Measurements from ENCODE around the gene NKX6-2.

Gene NKX6-2

DNA sequence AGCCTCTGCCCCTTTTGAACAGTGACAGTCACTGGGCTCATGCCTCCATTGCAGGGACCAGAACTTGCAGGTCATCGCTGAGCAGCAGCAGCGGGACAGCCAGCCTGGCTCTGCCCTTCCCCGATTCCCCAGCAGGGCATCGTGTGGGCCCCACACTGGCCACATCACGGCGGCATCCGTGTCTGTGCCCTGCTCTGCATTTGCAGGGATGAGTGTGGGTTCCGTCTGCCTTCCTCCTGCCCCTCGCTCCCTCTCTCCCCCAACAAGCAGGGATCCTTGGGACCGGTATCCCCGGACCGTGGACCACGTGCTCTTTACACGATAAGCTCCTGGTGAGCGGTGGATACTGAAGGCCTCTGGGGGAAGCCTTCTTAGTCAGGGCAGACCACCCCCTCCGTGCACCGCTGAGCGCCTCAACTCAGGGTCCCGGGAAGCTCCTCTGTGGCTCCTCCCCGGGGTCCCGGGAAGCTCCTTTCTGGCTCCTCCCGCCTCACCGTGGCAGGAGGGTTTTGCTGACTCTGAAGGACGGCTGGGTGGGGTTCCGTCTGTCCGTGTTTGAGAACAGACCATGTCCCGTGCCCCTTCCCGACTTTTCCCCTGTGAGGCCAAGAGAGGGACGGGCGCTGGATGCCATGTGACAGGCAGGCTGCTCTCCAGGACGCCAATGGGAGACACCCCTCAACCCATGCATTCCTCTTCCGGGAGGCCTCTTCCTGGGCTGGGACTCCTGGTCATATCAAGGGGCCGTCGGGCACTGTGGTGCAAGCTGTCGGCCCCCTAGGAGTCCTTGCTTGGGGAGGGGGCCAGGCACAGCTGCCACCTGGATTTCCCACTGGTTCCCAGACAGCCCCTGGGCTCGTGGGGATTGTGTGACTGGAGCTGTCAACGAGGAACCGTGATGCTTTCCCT is 23.5 kb upstream of the NKX6-2 start:
- ChIA-PET POLR2A (no interaction called here), CTCF (no interaction called here)
- no peak for TF ChIP-seq TARDBP (IDR thresholded peaks at IDR 0.05)
- no peak for TF ChIP-seq SP1 (IDR thresholded peaks at IDR 0.05)
- TF ChIP-seq ZNF384 (IDR thresholded peaks at IDR 0.05): no peak
- TF ChIP-seq FOXK2 (IDR thresholded peaks at IDR 0.05): no peak
- DNase-seq (ENCODE audit: extremely low spot score): no peak

DNA sequence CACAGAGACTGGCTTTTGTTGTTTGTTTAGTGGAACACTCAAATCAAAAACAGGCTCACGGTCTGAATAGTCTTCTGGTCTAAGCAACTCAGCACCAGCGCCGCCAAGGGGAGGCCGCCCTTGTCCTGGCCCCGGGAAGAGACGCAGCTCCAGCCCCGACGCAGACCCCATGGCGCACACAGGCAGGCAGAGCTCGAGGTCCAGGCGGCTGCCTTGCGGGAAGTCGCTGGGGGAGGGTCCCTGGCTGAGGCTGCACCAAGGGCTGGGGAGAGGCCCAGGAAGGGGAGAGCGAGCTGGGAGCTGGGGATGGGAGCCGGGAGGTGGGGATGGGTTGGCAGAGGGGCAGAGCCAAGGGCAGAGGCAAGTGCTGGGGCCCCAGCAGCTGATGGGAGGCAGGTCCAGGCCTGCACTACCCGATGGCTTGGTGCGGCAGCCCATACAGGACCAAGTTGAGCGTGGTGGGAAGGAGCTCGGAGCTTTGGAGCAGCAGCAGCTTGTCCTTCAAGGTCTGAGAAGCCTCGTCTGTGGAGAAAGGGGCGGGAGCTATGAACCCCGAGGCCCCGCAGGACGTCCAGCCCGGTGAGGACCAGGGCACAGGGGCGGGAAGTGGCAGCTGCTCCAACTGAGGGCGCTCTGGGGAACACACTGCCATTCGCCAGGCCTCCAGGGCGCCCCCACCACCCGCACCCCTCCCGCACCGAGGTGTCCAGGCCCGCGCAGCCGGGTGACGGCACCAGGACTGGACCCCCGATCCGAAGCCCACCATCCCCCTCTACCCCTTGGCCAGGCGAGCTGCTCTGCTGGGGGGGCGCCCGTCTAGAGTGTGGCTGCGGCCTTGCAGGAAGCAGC is 22.7 kb upstream of the NKX6-2 start:
- no peak for DNase-seq (ENCODE audit: extremely low spot score)
- POLR2A ChIA-PET: no interaction called here
- CTCF ChIA-PET: no interaction called here
- TF ChIP-seq FOXM1 (IDR thresholded peaks at IDR 0.05; ENCODE audit: borderline replicate concordance): no peak
- no peak for TF ChIP-seq FOXK2 (IDR thresholded peaks at IDR 0.05)
- no peak for TF ChIP-seq FOXA1 (IDR thresholded peaks at IDR 0.05)
- no peak for TF ChIP-seq LEF1 (IDR thresholded peaks at IDR 0.05; ENCODE audit: borderline replicate concordance)
- no peak for TF ChIP-seq ZNF384 (IDR thresholded peaks at IDR 0.05)
- no peak for TF ChIP-seq NFRKB (IDR thresholded peaks at IDR 0.05)
- TF ChIP-seq ARNT (IDR thresholded peaks at IDR 0.05): no peak
- TF ChIP-seq, protein P1, sequence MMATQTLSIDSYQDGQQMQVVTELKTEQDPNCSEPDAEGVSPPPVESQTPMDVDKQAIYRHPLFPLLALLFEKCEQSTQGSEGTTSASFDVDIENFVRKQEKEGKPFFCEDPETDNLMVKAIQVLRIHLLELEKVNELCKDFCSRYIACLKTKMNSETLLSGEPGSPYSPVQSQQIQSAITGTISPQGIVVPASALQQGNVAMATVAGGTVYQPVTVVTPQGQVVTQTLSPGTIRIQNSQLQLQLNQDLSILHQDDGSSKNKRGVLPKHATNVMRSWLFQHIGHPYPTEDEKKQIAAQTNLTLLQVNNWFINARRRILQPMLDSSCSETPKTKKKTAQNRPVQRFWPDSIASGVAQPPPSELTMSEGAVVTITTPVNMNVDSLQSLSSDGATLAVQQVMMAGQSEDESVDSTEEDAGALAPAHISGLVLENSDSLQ (IDR thresholded peaks at IDR 0.05): no peak

DNA sequence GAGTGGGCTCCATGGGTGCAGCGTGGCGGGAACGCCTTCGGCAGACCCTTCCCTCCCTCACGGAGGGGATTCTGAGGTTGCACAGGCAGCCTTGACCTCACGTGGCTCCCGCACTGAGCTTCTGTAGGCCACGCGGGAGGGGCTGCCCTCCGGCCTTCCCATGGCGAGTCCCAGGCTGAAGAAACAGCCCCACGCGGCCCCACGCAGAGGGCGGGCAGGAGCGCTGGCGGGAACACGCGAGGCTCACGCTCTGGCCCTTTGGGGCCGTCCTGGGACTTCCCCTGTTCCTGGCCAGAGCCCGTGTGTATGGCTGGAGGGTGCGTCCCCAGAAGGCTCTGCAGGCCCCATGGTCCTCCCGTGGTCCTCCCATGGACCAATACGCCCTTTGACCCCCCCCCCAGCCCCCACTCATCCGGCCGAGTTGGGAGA is 21.7 kb upstream of the NKX6-2 start:
- no peak for DNase-seq (ENCODE audit: extremely low spot score)
- ChIA-PET CTCF (no interaction called here), POLR2A (no interaction called here)
- TF ChIP-seq SP1 (IDR thresholded peaks at IDR 0.05) (no peak), TARDBP (IDR thresholded peaks at IDR 0.05) (no peak), ARNT (IDR thresholded peaks at IDR 0.05) (no peak), FOXM1 (IDR thresholded peaks at IDR 0.05; ENCODE audit: borderline replicate concordance) (no peak), BHLHE40 (IDR thresholded peaks at IDR 0.05; ENCODE audit: borderline replicate concordance) (no peak), ELF4 (IDR thresholded peaks at IDR 0.05) (no peak), HDGF (IDR thresholded peaks at IDR 0.05; ENCODE audit: borderline replicate concordance) (no peak), CTBP1 (IDR thresholded peaks at IDR 0.05; ENCODE audit: borderline replicate concordance) (no peak), LEF1 (IDR thresholded peaks at IDR 0.05; ENCODE audit: borderline replicate concordance) (no peak), FOXK2 (IDR thresholded peaks at IDR 0.05) (no peak), NFRKB (IDR thresholded peaks at IDR 0.05) (no peak), L3MBTL2 (conservative IDR thresholded peaks at IDR 0.05) (no peak), ZNF384 (IDR thresholded peaks at IDR 0.05) (no peak), FOXA1 (IDR thresholded peaks at IDR 0.05) (no peak), SUZ12 (IDR thresholded peaks at IDR 0.05) (no peak)
- TF ChIP-seq, protein P1 (IDR thresholded peaks at IDR 0.05): no peak

DNA sequence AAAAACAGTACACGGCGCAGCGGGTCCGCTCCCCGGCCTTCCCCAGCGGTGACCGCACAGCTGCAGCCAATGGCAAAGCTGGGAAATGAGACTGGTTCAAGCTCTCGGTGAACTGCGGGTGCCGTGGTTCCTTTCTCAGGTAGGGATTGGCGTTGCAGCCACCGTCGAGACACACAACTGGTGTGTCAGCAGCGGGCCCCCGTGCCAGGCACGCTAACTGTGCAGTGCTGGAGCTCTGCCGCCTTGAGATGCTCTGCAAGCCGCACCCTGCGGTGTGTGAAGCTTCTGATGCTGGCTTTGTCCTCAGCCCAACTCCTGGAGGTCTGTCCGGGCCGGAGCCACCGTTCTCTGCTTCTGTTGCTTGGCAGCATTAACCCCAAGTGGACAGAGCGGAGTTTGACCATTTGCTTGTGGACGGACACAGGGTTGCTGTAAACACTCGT is 20.6 kb upstream of the NKX6-2 start:
- POLR2A ChIA-PET: no interaction called here
- CTCF ChIA-PET: no interaction called here
- TF ChIP-seq FOXM1 (IDR thresholded peaks at IDR 0.05; ENCODE audit: borderline replicate concordance) (no peak), LEF1 (IDR thresholded peaks at IDR 0.05; ENCODE audit: borderline replicate concordance) (no peak), FOXK2 (IDR thresholded peaks at IDR 0.05) (no peak), L3MBTL2 (conservative IDR thresholded peaks at IDR 0.05) (no peak), ELF4 (IDR thresholded peaks at IDR 0.05) (no peak), SUZ12 (IDR thresholded peaks at IDR 0.05) (no peak), HDGF (IDR thresholded peaks at IDR 0.05; ENCODE audit: borderline replicate concordance) (no peak), NFRKB (IDR thresholded peaks at IDR 0.05) (no peak), ZNF384 (IDR thresholded peaks at IDR 0.05) (no peak), SP1 (IDR thresholded peaks at IDR 0.05) (no peak), FOXA1 (IDR thresholded peaks at IDR 0.05) (no peak), ARNT (IDR thresholded peaks at IDR 0.05) (no peak)
- TF ChIP-seq, protein P1 (IDR thresholded peaks at IDR 0.05): no peak
- DNase-seq (ENCODE audit: extremely low spot score): no peak

DNA sequence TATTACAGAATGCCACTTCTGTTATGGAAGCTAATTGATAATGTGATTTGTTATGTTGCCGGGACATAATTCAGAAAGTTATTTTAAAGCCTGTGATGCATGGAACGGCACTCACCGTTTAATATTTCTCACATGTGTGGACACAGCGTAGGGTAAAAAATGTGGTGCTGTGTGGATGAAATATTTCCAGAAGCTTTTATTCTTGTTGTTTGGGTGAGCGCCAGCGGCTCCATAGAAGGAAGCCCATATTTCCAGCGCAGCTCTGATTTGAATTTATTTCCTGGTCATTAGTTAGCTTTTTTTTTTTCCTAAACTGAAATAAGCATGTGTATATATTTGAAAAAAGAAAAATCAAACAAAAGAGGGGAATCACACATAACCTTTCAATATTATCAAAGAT is 20.2 kb upstream of the NKX6-2 start:
- no peak for DNase-seq (ENCODE audit: extremely low spot score)
- TF ChIP-seq ZNF384 (IDR thresholded peaks at IDR 0.05) (no peak), FOXA1 (IDR thresholded peaks at IDR 0.05) (no peak), LEF1 (IDR thresholded peaks at IDR 0.05; ENCODE audit: borderline replicate concordance) (no peak), L3MBTL2 (conservative IDR thresholded peaks at IDR 0.05) (no peak), FOXK2 (IDR thresholded peaks at IDR 0.05) (no peak), NFRKB (IDR thresholded peaks at IDR 0.05) (no peak), BHLHE40 (IDR thresholded peaks at IDR 0.05; ENCODE audit: borderline replicate concordance) (no peak)
- POLR2A ChIA-PET: no interaction called here
- CTCF ChIA-PET: interaction anchor here (0.7 kb wide), 1 partner anchor 16 kb away, joined by 3 read pairs; no protein-coding TSS in a partner anchor

DNA sequence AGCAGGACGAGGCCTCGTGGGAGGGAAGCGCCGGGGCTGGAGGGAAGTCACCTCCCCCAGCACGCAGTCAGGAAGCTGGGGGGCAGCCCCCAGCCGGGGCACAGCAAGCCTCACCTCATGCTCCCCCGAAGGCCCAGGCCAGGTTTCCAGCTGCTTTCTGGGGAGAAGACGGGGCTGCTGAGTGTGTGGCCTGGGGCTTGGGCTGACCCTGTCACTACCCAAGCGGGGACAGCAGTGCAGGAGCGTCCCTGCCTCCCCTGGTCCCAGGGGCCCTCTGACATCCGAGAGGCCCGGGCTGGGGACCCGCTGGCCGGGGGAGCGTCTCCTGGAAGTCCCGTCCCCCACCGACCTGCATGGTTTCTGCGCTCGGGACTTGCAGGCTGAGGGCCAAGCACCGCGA is 19.7 kb upstream of the NKX6-2 start:
- ChIA-PET POLR2A (no interaction called here), CTCF (interaction anchor here (0.7 kb wide), 1 partner anchor 15 kb away, joined by 3 read pairs; no protein-coding TSS in a partner anchor)
- DNase-seq (ENCODE audit: extremely low spot score): no peak
- TF ChIP-seq FOXK2 (IDR thresholded peaks at IDR 0.05): no peak
- TF ChIP-seq FOXM1 (IDR thresholded peaks at IDR 0.05; ENCODE audit: borderline replicate concordance): no peak
- TF ChIP-seq, protein P1 (IDR thresholded peaks at IDR 0.05): no peak
- no peak for TF ChIP-seq ARNT (IDR thresholded peaks at IDR 0.05)
- no peak for TF ChIP-seq CTBP1 (IDR thresholded peaks at IDR 0.05; ENCODE audit: borderline replicate concordance)
- no peak for TF ChIP-seq SUZ12 (IDR thresholded peaks at IDR 0.05)
- TF ChIP-seq HDGF (IDR thresholded peaks at IDR 0.05; ENCODE audit: borderline replicate concordance): no peak
- no peak for TF ChIP-seq SP1 (IDR thresholded peaks at IDR 0.05)
- no peak for TF ChIP-seq TARDBP (IDR thresholded peaks at IDR 0.05)
- TF ChIP-seq LEF1 (IDR thresholded peaks at IDR 0.05; ENCODE audit: borderline replicate concordance): no peak

All from HEK293T (cell line).